Right lobe of liver (tissue), 4 donors: ENCODE measurements around the gene ANK2.

Experiments used
- CTCF ChIP-seq, 4 donors: fragments of 200-600 bp in 3 of 4; fragments of 450-650 bp in 1 of 4; IDR thresholded peaks; one replicate each; pipeline versions ENCODE4 v1.5.1 to v1.8.0; 2016 to 2022; ENCODE audit warnings: antibody characterized with exemption in 4 of 4, mild to moderate bottlenecking in 2 of 4
- POLR2A ChIP-seq: fragments of 450-650 bp; IDR thresholded peaks from one replicate; pipeline ENCODE4 v1.6.1; 2017; ENCODE audit warnings: antibody characterized with exemption, mild to moderate bottlenecking
- donor health status: DM: no; HTN: no; CAD: no.
- donor health status: DM: no; HTN: no; CAD: no.
- donor health status: DM: no; HTN: yes; CAD: no.

GRCh38 chr4:113317523-113317922 lies 268.1 kb downstream of the ANK2 start:
- TF ChIP-seq CTCF (IDR thresholded peaks at IDR 0.05) (no peak), POLR2A (no peak)
